GM18519 (cell line): ENCODE data around the gene CDKN2AIPNL.

Experiments
- ATAC-seq: cut with Tn5 transposase; IDR thresholded peaks from one replicate; pipeline ENCODE4 v1.9.1; 2021; ENCODE audit warnings: mild to moderate bottlenecking, moderate library complexity; ENCODE audit not compliant: unreplicated experiment, low FRiP score

CDKN2AIPNL gene

GRCh38 chr5:134411546-134412266, at the start of gene CDKN2AIPNL:
Gene CDKN2AIPNL (minus strand): TSS chr5:134411881. CDS start chr5:134411854, 27 bp downstream.
- peak; percentile 82 for ATAC-seq

- ATAC-seq = no peak
These were observed 48.9 kb upstream of the CDKN2AIPNL start for GRCh38 chr5:134460551-134460950.

- no peak for ATAC-seq
These were observed 47.8 kb upstream of the CDKN2AIPNL start for GRCh38 chr5:134459491-134459890.

- no peak for ATAC-seq
These were observed 47.3 kb upstream of the CDKN2AIPNL start for GRCh38 chr5:134459010-134459403.

- ATAC-seq = no peak
These were observed 46.7 kb upstream of the CDKN2AIPNL start for GRCh38 chr5:134458234-134459009.

- ATAC-seq = no peak
These were observed 46.1 kb upstream of the CDKN2AIPNL start for GRCh38 chr5:134457801-134458200.

- no peak for ATAC-seq
These were observed 45.1 kb upstream of the CDKN2AIPNL start for GRCh38 chr5:134456825-134457224.

GRCh38 chr5:134455466-134455865, 43.8 kb upstream of the CDKN2AIPNL start:
- no peak for ATAC-seq

GRCh38 chr5:134453016-134453415, 41.3 kb upstream of the CDKN2AIPNL start:
- ATAC-seq = no peak

- no peak for ATAC-seq
These were observed 40.3 kb upstream of the CDKN2AIPNL start for GRCh38 chr5:134451936-134452505.

- no peak for ATAC-seq
These were observed 39.7 kb upstream of the CDKN2AIPNL start for GRCh38 chr5:134451225-134451935.

- no peak for ATAC-seq
These were observed 38.7 kb upstream of the CDKN2AIPNL start for GRCh38 chr5:134450374-134450773.

GRCh38 chr5:134449167-134449566, 37.5 kb upstream of the CDKN2AIPNL start:
- ATAC-seq = no peak

- ATAC-seq = no peak
These were observed 36.3 kb upstream of the CDKN2AIPNL start for GRCh38 chr5:134447815-134448520.

GRCh38 chr5:134446938-134447337, 35.3 kb upstream of the CDKN2AIPNL start:
- ATAC-seq = no peak

- ATAC-seq = no peak
These were observed 34.5 kb upstream of the CDKN2AIPNL start for GRCh38 chr5:134445856-134446818.

- ATAC-seq = no peak
These were observed 33.3 kb upstream of the CDKN2AIPNL start for GRCh38 chr5:134444941-134445471.

- no peak for ATAC-seq
These were observed 28.6 kb upstream of the CDKN2AIPNL start for GRCh38 chr5:134440201-134440755.
